Spinal cord (tissue), 10 donors: ENCODE data around the gene SLC30A4. TPM values are rescaled to one million over a fixed set of nuclear protein-coding genes. Genes with fewer than 3 reads are reported as not detected.
"Not testable (repeated sequence)": the region's sequence is repeated elsewhere in the genome, so short reads cannot be mapped to it uniquely, and the experiment has no call there.

ENCODE experiments used
- DNase-seq, 6 donors: peaks; one replicate each; pipeline versions ENCODE4 v3.0.0 to v3.0.0-alpha.2; 2013 to 2015; ENCODE audit warnings: low spot score in 6 of 6, low read depth in 4 of 6
- H3K27ac ChIP-seq: one replicate; pipeline ENCODE4 v1.5.1; 2013; ENCODE audit warnings: low read depth, low read length, control low read depth
- H3K27me3 ChIP-seq: one replicate; pipeline ENCODE4 v1.6.1; 2013; ENCODE audit warnings: low read length; ENCODE audit not compliant: control insufficient read depth, insufficient read depth
- H3K36me3 ChIP-seq: one replicate; pipeline ENCODE4 v1.6.1; 2013; ENCODE audit warnings: low read length; ENCODE audit not compliant: control insufficient read depth, insufficient read depth
- H3K4me1 ChIP-seq: one replicate; pipeline ENCODE4 v1.6.1; 2013; ENCODE audit warnings: low read length; ENCODE audit not compliant: control insufficient read depth, insufficient read depth
- H3K4me3 ChIP-seq: one replicate; pipeline ENCODE4 v1.5.1; 2013; ENCODE audit warnings: low read depth, low read length, control low read depth
- H3K9me3 ChIP-seq: one replicate; pipeline ENCODE4 v1.6.1; 2013; ENCODE audit warnings: low read length; ENCODE audit not compliant: control insufficient read depth, insufficient read depth
- WGBS: methylation state at CpG from one replicate; pipeline ENCODE4 v1.1.5; 2013; ENCODE audit warnings: missing lambda C conversion rate; ENCODE audit not compliant: insufficient coverage; 5-methylcytosine and 5-hydroxymethylcytosine counted together
- polyA plus RNA-seq, 2 donors: library from polyadenylated mRNA; unstranded; fragments of 120-200 nt; gene quantifications; one replicate each; pipeline ENCODE4 v1.2.1, GENCODE V29; 2013; ENCODE audit not compliant: insufficient read length in 2 of 2
- total RNA-seq, 2 donors: library from RNA; depleted of rRNA in 1 of 2; stranded (reverse); fragments of 120-200 nt in 1 of 2; fragments of >200 nt in 1 of 2; gene quantifications; one replicate each; pipeline versions ENCODE4 v1.2.3 to v1.2.4, GENCODE V29; 2013 to 2014
- donor health status: healthy.

The SLC30A4 gene
- total and polyA plus RNA-seq, 4 donors, result 6.4 to 20.9 (median 9.1) TPM

- H3K4me1 ChIP-seq, result peaks cover 3% of the 10 kb centered on the region
- H3K9me3 ChIP-seq, result no peaks in the 10 kb centered on the region
- 8% methylated on average over 23 of the region's 27 CpGs for WGBS
- DNase-seq, result peak in 4 of 6 donors; percentile 1 to 19 (median 2)
- H3K27me3 ChIP-seq, result no peaks in the 10 kb centered on the region
- H3K4me3 ChIP-seq, result peak overlapping the region; percentile 76
- peak overlapping the region; percentile 80 for H3K27ac ChIP-seq
- H3K36me3 ChIP-seq, result no peaks in the 10 kb centered on the region
Measured at GRCh38 chr15:45521596-45522327, 793 bp downstream of the SLC30A4 start.

GRCh38 chr15:45510758-45511280 lies 11.7 kb downstream of the SLC30A4 start:
- no peak for DNase-seq
- Histone ChIP-seq H3K27ac (no peak overlapping the region), H3K9me3 (no peaks in the 10 kb centered on the region), H3K36me3 (peaks cover 16% of the 10 kb centered on the region), H3K4me1 (no peaks in the 10 kb centered on the region), H3K4me3 (no peak overlapping the region), H3K27me3 (no peaks in the 10 kb centered on the region)
- WGBS, result no CpG with 5 or more reads among the region's 4 CpGs

GRCh38 chr15:45507143-45507542 lies 15.4 kb downstream of the SLC30A4 start:
- H3K36me3 ChIP-seq, result peaks cover 18% of the 10 kb centered on the region
- not testable (repeated sequence) for H3K27me3 ChIP-seq, H3K4me1 ChIP-seq, H3K4me3 ChIP-seq, DNase-seq, H3K27ac ChIP-seq, H3K9me3 ChIP-seq
- no CpG with 5 or more reads among the region's 6 CpGs for WGBS

GRCh38 chr15:45499426-45499825 lies 23.1 kb downstream of the SLC30A4 start:
- no CpG with 5 or more reads among the region's 4 CpGs for WGBS

GRCh38 chr15:45498701-45499100 lies 23.9 kb downstream of the SLC30A4 start:
- Histone ChIP-seq H3K4me3 (no peak overlapping the region), H3K27ac (no peak overlapping the region), H3K36me3 (peaks cover 6% of the 10 kb centered on the region), H3K9me3 (no peaks in the 10 kb centered on the region), H3K4me1 (no peaks in the 10 kb centered on the region), H3K27me3 (no peaks in the 10 kb centered on the region)
- no peak for DNase-seq
- no CpG with 5 or more reads among the region's 1 CpG for WGBS

More at GRCh38 chr15:45499426-45499825, 23.1 kb downstream of the SLC30A4 start:
- Histone ChIP-seq H3K36me3 (peaks cover 6% of the 10 kb centered on the region), H3K4me1 (no peaks in the 10 kb centered on the region), H3K4me3 (no peak overlapping the region), H3K27me3 (no peaks in the 10 kb centered on the region), H3K27ac (no peak overlapping the region), H3K9me3 (no peaks in the 10 kb centered on the region)
- no peak for DNase-seq

- Histone ChIP-seq H3K36me3 (peaks cover 3% of the 10 kb centered on the region), H3K27ac (no peak overlapping the region), H3K9me3 (no peaks in the 10 kb centered on the region), H3K4me3 (no peak overlapping the region), H3K4me1 (no peaks in the 10 kb centered on the region), H3K27me3 (no peaks in the 10 kb centered on the region)
- no peak for DNase-seq
- WGBS, result no CpG with 5 or more reads among the region's 3 CpGs
Measured at GRCh38 chr15:45497261-45497660, 25.3 kb downstream of the SLC30A4 start.

- WGBS, result no CpG with 5 or more reads among the region's 2 CpGs
- Histone ChIP-seq H3K4me3 (no peak overlapping the region), H3K27ac (no peak overlapping the region), H3K4me1 (no peaks in the 10 kb centered on the region), H3K9me3 (no peaks in the 10 kb centered on the region), H3K36me3 (peaks cover 2% of the 10 kb centered on the region), H3K27me3 (no peaks in the 10 kb centered on the region)
- no peak for DNase-seq
Measured at GRCh38 chr15:45496658-45497057, 25.9 kb downstream of the SLC30A4 start.

- no peaks in the 10 kb centered on the region for H3K4me1 ChIP-seq
- no peak overlapping the region for H3K27ac ChIP-seq
- no peaks in the 10 kb centered on the region for H3K9me3 ChIP-seq
- no peak for DNase-seq
- H3K4me3 ChIP-seq, result no peak overlapping the region
- H3K36me3 ChIP-seq, result peaks cover 2% of the 10 kb centered on the region
- no peaks in the 10 kb centered on the region for H3K27me3 ChIP-seq
- 83% methylated on average over 1 of the region's 3 CpGs for WGBS
Measured at GRCh38 chr15:45495588-45495987, 27.0 kb downstream of the SLC30A4 start.

GRCh38 chr15:45489690-45490238 lies 32.8 kb downstream of the SLC30A4 start:
- Histone ChIP-seq H3K36me3 (peaks cover 5% of the 10 kb centered on the region), H3K4me3 (no peak overlapping the region), H3K4me1 (no peaks in the 10 kb centered on the region), H3K27me3 (no peaks in the 10 kb centered on the region), H3K27ac (no peak overlapping the region), H3K9me3 (no peaks in the 10 kb centered on the region)
- no peak for DNase-seq
- no CpG with 5 or more reads among the region's 1 CpG for WGBS

GRCh38 chr15:45486317-45486716 lies 36.2 kb downstream of the SLC30A4 start:
- no CpG with 5 or more reads among the region's 1 CpG for WGBS
- no peaks in the 10 kb centered on the region for H3K27me3 ChIP-seq
- DNase-seq, result no peak
- H3K36me3 ChIP-seq, result peaks cover 6% of the 10 kb centered on the region
- no peaks in the 10 kb centered on the region for H3K9me3 ChIP-seq
- no peaks in the 10 kb centered on the region for H3K4me1 ChIP-seq
- no peak overlapping the region for H3K27ac ChIP-seq
- no peak overlapping the region for H3K4me3 ChIP-seq
